HG02678 (cell line): Measurements from ENCODE around the gene DEFB125.
"Not testable (repeated sequence)": the region's sequence is repeated elsewhere in the genome, so short reads cannot be mapped to it uniquely, and the experiment has no call there.

Experiments
- ATAC-seq: cut with Tn5 transposase; IDR thresholded peaks from one replicate; pipeline ENCODE4 v1.9.1; 2021; ENCODE audit warnings: mild to moderate bottlenecking, moderate library complexity; ENCODE audit not compliant: unreplicated experiment

DEFB125 gene

GRCh38 chr20:87401-87800 lies at the start of gene DEFB125:
Gene DEFB125, plus strand, starts transcription at chr20:87672. Its CDS starts 38 bp downstream, at chr20:87710.
- ATAC-seq, result no peak

- ATAC-seq, result no peak
These were observed 27.2 kb upstream of the DEFB125 start for GRCh38 chr20:60035-60918.

GRCh38 chr20:61230-61629 lies 26.2 kb upstream of the DEFB125 start:
- no peak for ATAC-seq

GRCh38 chr20:61757-62156 lies 25.7 kb upstream of the DEFB125 start:
- ATAC-seq, result no peak

GRCh38 chr20:62487-62886 lies 25.0 kb upstream of the DEFB125 start:
- ATAC-seq, result no peak

- ATAC-seq, result no peak
These were observed 23.4 kb upstream of the DEFB125 start for GRCh38 chr20:64026-64603.

GRCh38 chr20:64766-65322 lies 22.6 kb upstream of the DEFB125 start:
- ATAC-seq, result no peak

- ATAC-seq, result no peak
These were observed 10.2 kb upstream of the DEFB125 start for GRCh38 chr20:77231-77630.

GRCh38 chr20:78338-78737 lies 9.1 kb upstream of the DEFB125 start:
- no peak for ATAC-seq

- ATAC-seq, result no peak
These were observed 7.9 kb upstream of the DEFB125 start for GRCh38 chr20:79565-79964.

GRCh38 chr20:90651-91050 lies 3.2 kb downstream of the DEFB125 start:
- no peak for ATAC-seq

GRCh38 chr20:93641-94040 lies 6.2 kb downstream of the DEFB125 start:
- ATAC-seq, result no peak

GRCh38 chr20:95215-95614 lies 7.7 kb downstream of the DEFB125 start:
- no peak for ATAC-seq

- ATAC-seq, result not testable (repeated sequence)
These were observed 10.2 kb downstream of the DEFB125 start for GRCh38 chr20:97691-98090.

- no peak for ATAC-seq
These were observed 14.5 kb downstream of the DEFB125 start for GRCh38 chr20:101975-102374.

- ATAC-seq, result no peak
These were observed 16.0 kb downstream of the DEFB125 start for GRCh38 chr20:103456-103855.

- no peak for ATAC-seq
These were observed 24.9 kb downstream of the DEFB125 start for GRCh38 chr20:112396-112795.

- ATAC-seq, result no peak
These were observed 30.0 kb downstream of the DEFB125 start for GRCh38 chr20:117518-117917.

GRCh38 chr20:129786-130323 lies 42.4 kb downstream of the DEFB125 start:
- ATAC-seq, result not testable (repeated sequence)

- ATAC-seq, result no peak
These were observed 50.4 kb downstream of the DEFB125 start for GRCh38 chr20:137668-138490.

GRCh38 chr20:142290-142689 lies 54.8 kb downstream of the DEFB125 start, which contains the start of gene DEFB126:
Gene DEFB126, plus strand, starts transcription at chr20:142590. Its CDS starts 39 bp downstream, at chr20:142629.
- no peak for ATAC-seq
